CD4-positive, alpha-beta T cell treated with Interleukin-12 subunit alpha and Interleukin-12 subunit beta, for 1 hour (primary cell): Measurements from ENCODE around the gene SELENOO.
"Not testable (repeated sequence)": the region's sequence is repeated elsewhere in the genome, so short reads cannot be mapped to it uniquely, and the experiment has no call there.

ENCODE experiments used
- DNase-seq: peaks from one replicate; pipeline ENCODE4 v3.0.0-alpha.2; 2020

SELENOO gene

GRCh38 chr22:50201191-50202129, 649 bp downstream of the SELENOO start:
- no peak for DNase-seq

GRCh38 chr22:50202130-50202666, 1.4 kb downstream of the SELENOO start:
- no peak for DNase-seq

GRCh38 chr22:50203288-50203687, 2.5 kb downstream of the SELENOO start:
- DNase-seq, result no peak

GRCh38 chr22:50204571-50204970, 3.8 kb downstream of the SELENOO start:
- DNase-seq, result no peak

GRCh38 chr22:50204998-50205397, 4.2 kb downstream of the SELENOO start:
- DNase-seq, result not testable (repeated sequence)

- DNase-seq, result no peak
Measured at GRCh38 chr22:50205781-50206569, 5.2 kb downstream of the SELENOO start.

DNA sequence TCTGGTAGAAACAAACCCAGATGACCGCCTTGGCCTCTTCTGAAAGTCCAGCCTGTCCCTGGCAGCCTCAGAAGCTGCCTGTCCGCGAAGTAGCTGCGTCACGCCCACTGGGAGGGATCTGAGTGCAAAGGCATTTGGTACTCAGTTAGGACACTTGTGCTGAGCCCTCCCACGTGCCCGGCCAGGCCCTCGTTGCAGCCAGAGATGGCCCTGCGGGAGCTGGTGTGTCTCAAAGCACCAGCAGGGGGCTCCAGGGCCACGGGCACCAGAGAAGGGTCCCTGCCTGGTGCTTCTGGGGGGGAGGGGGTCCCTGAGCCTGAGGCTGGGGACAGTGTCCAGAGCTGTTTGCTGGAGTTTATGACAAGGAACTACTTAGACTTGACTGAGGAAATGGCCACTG, 5.8 kb downstream of the SELENOO start:
- DNase-seq, result no peak

DNA sequence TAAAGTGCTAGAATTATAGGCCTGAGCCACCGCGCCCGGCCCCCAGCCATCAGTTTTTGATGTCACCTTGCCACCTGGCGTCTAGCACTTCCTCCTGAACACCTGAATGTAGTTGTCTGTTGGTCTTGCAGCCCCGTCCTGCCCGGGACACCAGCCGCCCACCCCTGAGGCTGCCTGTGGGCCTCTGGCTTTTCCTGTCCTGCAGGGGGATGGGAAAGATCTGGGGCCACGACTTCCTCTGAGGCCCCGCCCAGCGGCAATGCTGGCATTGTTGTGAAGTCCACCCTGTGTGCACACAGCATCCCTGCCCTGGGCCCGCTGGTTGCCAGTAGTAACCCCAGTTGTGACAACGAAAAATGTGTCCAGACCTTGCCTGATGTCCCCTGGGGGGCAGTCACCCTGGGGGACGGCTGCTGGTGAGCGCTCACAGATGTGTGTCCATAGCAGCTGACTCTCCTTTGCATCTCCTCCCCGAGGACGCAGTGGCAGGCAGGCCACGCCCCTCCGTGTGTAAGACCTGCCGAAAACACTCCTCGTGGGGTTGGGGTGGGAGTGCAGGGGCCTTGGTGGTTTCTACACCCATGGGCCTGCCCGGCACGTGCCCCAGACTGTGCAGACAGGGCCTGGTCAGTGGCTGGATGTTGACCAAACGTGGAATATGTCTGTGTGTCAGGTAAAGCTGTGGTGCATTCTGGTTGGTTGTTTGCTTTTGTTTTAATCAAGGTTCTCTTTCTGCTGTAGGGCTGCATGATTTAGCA, 6.8 kb downstream of the SELENOO start:
- no peak for DNase-seq

DNA sequence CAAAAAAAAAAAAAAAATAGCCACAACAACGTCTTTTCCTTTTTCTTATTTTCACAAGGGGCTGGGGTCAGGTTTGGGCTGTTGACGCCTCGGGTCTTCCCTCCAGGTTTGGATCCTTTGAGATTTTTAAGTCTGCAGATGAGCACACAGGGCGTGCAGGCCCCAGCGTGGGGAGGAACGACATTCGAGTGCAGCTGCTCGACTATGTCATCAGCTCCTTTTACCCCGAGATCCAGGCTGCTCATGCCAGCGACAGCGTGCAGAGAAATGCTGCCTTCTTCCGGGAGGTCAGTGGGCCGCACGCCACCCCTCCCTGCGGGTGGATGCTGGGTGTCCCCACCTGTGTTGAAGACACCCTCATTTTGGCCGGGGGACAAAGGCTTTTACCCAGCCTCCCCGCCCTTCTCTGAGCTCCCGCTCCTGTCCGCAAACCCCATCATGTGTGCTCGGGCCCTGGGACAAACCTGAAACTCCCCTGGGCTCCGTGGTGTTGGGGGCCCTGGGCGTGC, 7.7 kb downstream of the SELENOO start:
- DNase-seq, result no peak

DNA sequence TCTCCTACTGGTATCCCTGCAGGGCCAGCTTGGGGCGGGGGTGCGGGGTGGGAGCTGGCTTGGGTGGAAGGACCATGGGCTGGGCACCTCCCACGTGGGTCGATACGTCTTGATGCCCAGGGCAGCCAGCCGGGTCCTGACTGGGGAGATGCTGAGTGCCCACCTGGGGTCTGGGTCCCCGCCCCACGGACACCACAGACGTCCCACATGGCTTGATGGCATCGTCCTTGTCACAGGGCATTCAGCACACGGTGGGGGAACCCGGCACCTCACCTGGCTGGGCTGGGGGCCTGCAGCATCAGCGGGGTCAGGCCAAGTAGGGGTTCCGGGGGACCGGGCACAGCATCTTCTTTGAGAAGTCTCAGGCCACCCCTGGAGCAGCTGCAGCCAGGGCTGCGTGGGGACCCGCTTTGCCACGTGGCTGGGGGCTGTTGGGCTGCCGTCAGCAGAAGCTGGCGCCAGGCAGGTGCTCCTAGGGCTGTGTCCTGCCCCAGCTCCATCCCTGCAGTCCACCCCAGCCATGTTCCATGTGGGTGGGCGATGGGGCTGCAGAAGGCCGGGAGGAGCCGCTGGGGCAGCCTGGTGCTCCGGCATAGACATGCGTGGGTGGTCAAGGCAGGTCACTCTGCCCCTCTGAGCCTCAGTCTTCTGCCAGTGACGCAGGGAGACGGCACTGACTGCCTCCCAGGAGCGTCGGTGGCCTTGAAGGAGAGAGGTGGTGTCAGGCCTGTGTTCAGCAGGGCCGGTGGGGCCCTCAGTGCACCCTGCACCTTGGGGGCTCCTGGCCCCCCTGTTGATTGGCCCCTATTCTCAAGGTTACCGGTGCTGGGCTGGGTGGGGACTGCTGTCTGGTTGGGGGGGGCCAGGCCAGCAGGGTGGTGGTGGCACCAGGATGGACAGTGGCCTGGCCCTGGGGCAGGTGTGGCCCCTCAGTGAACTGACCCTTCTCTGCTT, 8.4 kb downstream of the SELENOO start:
- DNase-seq, result no peak

DNA sequence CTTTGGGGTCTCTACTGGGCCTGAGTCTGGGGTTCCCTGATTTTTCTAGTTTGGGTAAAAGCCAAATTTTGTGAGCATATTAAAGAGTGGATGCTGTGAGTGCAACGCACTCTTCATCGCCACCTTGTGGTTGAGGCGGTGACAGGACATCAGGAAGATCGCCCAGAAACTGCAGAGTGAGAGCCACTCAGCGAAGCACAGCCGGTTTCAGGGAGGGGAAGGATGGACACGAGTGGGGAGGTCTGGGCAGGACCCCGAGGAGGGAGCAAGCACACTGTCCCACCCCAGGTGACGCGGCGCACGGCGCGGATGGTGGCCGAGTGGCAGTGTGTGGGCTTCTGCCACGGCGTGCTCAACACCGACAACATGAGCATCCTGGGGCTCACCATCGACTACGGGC, 9.1 kb downstream of the SELENOO start:
- DNase-seq, result peak; percentile 77

DNA sequence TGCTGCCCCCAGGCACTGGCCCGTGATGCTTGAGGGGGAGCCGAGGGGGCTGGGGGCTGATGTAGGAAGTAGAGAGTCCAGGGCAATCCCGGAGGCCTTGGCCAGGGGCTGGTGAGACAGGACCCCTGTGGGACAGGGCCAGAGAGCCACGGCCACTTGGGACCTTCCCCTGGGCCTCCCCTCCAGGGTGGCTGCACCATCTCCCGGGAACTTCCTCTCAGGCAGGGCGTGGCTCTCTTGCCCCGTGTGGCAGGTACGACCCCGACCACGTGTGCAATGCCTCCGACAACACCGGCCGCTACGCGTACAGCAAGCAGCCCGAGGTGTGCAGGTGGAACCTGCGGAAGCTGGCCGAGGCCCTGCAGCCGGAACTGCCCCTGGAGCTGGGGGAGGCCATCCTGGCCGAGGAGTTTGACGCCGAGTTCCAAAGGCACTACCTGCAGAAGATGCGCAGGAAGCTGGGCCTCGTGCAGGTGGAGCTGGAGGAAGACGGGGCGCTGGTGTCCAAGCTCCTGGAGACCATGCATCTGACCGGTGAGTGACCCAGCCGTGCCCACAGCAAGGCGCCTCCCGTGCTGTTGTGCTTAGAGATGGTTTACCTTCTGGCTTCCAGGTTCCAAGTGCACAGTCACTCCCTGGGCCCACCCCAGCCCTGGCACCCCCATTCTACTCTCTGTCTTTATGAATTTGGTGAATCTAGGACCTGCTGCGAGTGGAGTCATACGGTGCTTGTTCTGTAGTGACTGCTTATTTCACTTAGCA, 9.7 kb downstream of the SELENOO start:
- DNase-seq, result no peak

DNA sequence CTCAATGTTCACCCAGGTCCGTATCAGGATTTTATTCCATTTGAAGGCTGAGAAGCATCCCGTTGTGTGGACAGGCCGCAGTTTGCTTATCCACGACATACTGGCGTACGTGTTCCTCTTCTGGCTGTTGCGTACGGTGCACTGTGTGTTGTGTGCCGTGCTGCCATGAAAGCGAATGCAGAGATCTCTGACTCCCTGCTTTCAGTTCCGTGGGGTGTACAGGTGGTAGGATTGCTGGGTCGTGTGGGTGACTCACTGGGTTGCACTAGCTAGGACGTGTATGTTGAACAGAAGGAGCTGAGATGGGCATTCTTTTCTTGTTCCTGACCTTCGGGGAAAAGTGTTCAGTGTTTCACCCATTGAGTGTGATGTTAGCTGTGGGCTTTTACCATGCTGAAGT, 10.3 kb downstream of the SELENOO start:
- DNase-seq, result no peak

- no peak for DNase-seq
Measured at GRCh38 chr22:50213263-50213662, 12.5 kb downstream of the SELENOO start.

DNA sequence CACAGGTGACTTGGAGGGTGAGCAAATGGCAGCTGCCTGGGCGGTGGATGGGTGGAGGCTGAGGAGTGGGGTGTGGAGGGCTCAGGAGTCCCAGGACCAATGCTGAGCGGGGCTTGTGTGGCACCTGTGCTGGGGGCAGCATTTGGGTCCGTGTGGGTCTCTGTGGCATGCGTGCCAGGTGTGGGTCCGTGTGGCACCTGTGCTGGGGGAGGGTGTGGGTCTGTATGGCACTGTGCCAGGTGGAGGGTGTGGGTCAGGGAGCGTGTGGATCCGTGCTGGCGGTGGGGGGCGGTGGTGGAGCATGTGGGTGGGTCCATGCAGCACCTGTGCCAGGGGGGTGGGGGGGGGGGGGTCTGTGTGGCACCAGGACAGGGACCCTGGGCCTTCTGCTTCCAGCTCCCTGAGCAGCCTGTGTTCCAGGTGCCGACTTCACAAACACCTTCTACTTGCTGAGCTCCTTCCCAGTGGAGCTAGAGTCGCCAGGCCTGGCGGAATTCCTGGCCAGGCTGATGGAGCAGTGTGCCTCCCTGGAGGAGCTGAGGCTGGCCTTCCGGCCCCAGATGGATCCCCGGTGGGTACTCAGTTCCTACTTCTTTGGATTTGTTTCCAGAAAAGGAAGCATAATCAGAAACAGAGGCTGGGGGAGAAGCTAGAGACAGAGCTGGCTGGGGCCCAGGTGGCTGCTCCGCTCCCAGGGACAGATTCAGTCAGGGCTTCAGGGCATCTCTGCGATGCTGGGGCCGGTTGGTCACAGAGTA, 14.7 kb downstream of the SELENOO start:
- DNase-seq, result no peak

DNA sequence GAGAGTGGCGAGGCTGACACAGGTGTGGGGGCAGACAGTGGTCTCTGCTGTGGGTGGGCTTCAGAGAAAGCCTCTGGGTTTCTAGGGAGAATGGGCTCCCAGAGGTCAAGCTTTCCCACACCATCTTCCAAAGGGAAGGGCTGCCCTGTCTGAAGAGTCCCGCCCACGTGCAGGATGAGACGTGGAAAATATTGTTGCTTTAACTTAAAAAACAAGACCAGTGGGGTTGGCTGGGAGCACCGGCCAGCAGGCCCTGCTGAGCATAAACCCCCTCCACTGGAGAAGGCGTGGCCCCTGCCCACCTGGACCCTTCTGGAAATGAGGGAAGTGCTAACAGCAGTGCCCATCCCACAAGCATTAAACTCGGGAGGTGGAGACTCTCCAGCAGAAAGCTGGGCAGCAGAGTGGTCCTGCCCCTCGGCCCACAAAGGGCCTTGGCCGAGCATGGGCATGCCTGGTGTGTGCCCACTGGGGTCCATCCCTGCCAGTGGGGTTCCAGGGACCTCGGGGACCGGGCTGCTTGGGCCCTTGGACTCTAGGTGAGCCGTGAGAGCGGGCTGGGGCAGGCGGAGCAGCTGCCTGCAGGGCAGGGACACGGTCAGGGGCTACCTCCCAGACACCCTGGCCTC, 15.4 kb downstream of the SELENOO start:
- no peak for DNase-seq

- no peak for DNase-seq
Measured at GRCh38 chr22:50216684-50217520, 16.1 kb downstream of the SELENOO start.

DNA sequence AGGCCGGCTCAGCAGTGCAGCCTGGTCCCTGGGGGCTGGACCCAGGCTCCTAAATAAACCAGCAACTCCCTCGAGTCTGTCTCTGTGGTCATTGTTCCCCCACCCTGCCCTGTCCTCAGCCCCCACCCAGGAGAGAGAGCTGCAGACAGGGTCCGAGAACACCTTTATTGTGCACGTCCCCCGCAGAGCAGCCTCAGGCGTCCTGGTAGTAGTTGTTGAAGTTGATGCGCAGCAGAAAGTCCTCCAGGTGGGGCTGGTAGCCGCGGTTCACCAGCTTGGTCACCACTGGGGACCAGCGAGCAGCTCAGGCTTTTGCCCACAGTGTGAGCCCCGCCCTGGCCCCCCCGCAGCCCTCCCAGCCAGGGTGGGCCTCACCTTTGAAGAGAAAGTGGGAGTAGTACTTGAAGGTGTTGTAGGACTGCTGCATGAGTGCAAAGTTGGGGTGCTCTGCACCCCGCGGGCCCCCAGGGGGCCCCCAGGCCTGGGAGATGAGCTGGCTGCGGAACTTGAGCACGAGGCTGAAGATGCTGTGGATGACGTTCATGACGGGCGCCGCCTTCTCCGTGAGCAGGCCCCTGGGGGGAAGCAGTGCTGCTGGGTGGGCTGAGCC, 16.8 kb downstream of the SELENOO start:
- DNase-seq, result no peak
